ENCODE data around the gene CHN1.

The CHN1 gene

GRCh38 chr2:174970092-174970491 lies 35.1 kb downstream of the CHN1 start:
- no peak for DNase-seq

DNA sequence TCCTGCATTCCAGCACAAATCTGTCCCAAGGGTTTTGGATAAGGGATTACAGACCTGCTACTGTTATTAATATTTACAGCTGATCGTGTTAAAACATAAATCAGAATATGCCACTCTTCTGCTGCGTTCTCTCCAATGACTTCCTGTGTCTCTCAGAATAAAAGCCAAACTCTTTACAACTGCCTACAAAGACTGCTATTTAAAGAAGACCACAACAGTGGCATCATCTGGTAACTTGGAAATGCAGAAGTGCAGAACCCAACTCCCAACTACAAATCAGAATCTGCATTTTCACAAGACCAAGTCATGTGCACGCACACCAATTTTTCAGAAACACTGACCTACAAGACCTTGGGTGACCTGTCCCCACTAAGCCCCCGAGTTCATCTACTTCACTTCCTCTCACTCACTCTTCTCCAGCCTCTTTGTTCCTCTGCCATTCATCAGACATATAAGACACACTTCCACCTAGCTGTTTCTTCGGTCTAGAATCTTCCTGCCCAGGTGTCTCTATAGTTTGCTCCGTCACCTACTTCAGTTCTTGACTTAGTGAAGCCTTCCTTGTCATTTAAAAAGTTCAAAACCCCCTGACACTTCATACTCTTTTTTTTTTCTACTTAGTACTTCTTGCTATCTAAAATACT lies 36.0 kb downstream of the CHN1 start:
- DNase-seq: no peak

GRCh38 chr2:174967691-174968260 lies 37.4 kb downstream of the CHN1 start:
- DNase-seq: no peak

- no peak for DNase-seq
Measured at GRCh38 chr2:174967086-174967485, 38.1 kb downstream of the CHN1 start.

DNA sequence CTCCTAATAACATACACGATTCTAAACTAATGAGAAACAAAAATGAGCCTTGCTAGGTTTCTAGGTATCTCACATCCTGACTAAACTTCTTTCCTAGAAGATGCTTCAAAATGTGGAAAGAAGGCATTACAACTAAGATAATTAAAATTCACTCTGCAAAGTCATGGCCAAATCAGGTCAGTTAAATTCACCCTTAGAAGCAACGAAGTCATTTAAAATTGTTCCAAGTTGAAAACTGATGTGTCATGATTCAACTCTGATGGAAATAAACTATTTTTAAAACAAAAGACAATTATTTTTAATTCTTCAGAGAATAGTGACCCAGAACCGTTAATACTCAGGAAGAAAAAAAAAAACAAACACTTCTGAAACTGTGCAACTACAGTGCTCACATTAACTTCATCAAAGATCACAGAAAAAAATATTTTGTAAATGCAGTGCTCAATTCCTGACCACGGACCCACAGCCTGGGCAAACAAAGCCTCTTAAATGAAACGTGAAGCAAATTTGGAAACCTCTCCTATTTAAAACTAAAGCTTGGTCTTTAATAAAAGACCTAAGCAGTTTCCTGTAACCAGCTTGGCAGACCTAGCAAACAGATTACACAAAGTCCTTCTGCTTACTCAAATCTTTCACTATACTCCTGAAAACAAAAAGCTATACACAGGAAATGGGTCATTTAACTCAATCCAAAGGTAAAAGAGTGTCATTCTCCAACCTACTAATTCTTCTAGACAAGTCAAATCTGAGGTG lies 39.0 kb downstream of the CHN1 start:
- DNase-seq: no peak

GRCh38 chr2:174965551-174965950 lies 39.6 kb downstream of the CHN1 start:
- no peak for DNase-seq

DNA sequence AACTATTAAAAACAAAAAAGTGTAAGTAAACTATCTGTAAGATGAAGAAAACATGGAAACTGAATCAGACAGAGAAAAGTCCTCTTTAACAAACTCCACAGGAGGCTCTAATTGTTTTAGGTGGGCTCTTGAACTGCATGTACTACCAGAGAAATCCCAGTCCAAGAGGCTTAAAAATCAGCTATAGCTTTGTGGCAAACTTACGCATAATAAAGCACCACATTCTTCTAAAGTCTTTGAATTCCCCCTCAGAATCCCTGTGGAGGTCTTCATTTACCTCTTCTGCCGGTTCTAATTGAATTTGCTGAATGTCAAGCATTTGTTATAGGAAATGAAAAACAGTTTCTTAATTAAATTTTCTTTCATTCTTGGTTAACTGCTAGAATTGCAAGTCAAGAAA lies 40.8 kb downstream of the CHN1 start:
- no peak for DNase-seq

- DNase-seq: no peak
Measured at GRCh38 chr2:174963437-174964400, 41.5 kb downstream of the CHN1 start.

GRCh38 chr2:174959787-174960186 lies 45.4 kb downstream of the CHN1 start:
- no peak for DNase-seq

- no peak for DNase-seq
Measured at GRCh38 chr2:174957050-174957449, 48.1 kb downstream of the CHN1 start.

DNA sequence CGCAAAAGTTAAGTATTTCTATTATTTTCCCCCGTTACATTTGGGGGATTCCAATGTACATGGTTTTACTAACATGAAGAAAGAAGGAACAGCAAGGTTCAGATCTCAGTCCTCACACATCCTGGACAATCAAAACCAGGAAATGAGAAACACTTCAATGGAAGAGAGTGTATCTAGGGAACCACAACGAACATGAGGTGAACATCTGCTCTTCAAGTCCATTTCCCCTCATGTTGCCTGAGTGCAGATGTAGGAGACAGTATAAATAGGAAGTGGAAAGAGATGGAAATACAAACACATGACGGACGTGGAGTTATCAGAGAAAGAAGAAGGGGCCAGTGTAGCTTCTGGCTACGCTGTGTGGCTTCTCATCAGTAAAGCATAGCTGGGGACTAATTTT lies 52.6 kb downstream of the CHN1 start:
- DNase-seq: no peak

DNA sequence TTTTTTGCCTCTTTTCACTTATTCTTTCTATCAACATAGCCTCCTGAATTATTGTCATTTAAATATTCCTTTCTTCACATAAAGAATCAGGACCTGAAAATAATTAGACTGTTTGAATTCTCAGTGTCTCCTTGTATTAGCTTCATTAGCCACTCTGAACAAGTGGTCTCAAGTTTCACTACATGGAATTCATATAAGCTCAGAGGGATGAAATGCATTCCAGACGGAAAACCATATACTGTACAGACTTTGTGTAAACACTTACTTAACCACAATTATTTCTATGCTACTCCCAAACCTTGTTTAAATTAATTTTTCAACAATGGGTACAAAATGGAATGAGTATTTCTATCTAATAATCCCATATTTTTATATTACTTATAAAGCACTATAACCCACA lies 53.4 kb downstream of the CHN1 start:
- DNase-seq: no peak

DNA sequence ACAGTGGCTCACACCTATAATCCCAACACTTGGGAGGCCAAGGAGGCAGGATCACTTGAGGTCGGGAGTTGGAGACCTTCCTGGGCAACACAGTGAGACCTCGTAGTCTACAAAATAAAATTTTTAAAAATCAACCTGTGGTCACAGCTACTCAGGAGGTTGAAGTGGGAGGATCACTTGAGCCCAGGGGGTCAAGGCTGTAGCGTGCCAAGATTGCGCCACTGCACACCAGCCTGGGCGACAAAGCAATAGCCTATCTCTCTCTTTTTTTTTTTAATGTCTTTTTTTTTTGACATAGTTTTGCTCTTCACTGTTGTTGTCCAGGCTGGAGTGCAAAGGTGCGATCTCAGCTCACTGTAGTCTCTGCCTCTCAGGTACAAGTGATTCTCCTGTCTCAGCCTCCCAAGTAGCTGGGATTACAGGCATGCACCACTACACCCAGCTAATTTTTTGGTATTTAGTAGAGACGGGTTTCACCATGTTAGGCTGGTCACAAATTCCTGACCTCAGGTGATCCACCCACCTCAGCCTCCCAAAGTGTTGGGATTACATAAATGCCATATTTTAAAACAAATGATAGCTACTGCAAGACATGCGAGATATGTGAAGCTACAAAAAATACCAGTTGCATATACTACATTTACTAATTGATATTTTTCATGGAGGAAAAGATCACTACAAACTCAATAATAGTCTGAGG lies 55.0 kb downstream of the CHN1 start:
- DNase-seq: no peak

- no peak for DNase-seq
Measured at GRCh38 chr2:174945601-174946260, 59.5 kb downstream of the CHN1 start.

DNA sequence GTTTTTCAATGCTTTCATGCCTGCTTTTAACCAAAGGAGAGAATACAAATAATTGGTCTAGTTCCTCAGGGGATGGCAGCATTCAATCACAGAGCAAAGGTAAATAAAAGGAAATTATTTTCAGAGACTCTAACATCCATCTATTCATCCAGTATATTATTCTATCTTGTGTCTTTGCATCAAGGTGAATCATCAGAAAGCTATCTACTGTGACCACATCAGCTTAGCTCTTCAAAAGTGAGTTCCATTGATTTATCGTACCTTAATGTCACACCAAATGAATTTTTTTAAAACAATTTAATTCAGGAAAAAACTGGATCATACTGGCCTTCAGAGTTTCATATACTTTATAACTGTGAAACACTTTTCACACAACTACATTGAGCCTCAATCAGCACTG lies 66.1 kb downstream of the CHN1 start:
- DNase-seq: no peak

GRCh38 chr2:174931724-174932123 lies 73.5 kb downstream of the CHN1 start:
- DNase-seq: no peak

DNA sequence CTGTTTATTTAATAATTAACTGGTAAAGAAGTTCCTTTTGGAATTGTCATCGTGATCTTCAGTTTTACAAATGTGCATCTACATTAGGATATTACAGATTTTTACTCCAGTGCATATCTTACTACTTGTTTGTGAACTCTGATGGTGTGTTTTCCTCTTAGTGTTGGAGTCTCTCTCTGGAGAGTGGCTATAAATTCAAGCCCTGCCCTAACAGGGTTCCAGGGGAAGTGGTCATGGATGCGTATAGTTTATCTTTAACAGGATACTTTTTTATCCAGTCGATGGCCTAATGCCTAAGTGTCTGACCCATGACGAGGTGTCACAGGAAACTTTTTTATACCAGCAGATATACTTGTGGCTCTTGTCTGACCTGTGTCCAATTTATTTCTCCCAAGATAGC lies 75.4 kb downstream of the CHN1 start:
- no peak for DNase-seq

DNA sequence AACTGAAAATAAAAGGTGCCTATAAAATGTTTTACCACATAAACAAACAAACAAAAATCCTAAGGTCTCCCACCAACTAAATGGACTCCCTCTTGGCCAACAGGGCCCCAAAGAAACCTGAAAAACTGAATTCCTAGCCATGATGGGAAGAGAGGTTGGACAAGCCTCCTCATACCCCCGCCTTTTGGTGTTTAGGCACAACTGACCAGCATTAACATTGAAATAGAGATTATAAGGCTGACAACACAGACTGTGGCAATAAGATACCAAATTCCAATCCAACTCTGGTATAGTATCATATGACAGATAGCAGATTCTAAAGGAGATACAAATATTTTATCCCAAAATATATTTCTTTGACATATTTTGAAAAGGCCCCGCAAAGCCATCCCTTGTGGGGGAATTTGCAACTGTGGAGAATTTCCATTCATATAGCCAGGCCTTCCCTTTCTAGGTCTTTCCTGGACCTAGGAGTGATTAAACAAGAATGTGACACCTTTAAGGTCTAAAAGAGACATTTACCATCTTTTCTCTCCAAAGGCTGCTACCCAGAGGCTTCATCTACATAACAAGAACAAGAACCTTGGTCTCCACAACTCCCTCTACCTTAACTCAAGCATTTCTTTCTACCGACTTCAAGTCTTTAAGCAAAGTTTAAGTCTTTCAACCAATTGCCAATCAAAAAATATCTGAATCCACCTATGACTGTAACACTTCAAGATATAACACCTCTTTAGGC lies 80.0 kb downstream of the CHN1 start:
- no peak for DNase-seq

GRCh38 chr2:174924061-174924693 lies 81.0 kb downstream of the CHN1 start:
- no peak for DNase-seq

GRCh38 chr2:174919947-174920595 lies 85.1 kb downstream of the CHN1 start:
- DNase-seq: no peak
